HG03520 (cell line): Measurements from ENCODE around the gene PPP1R1B.
"Not testable (repeated sequence)": the region's sequence is repeated elsewhere in the genome, so short reads cannot be mapped to it uniquely, and the experiment has no call there.

ENCODE experiments used
- ATAC-seq: cut with Tn5 transposase; IDR thresholded peaks from one replicate; pipeline ENCODE4 v1.9.1; 2021; ENCODE audit warnings: mild to moderate bottlenecking, moderate library complexity; ENCODE audit not compliant: unreplicated experiment

Gene PPP1R1B

GRCh38 chr17:39626171-39627046 is at the start of gene PPP1R1B:
TSS of gene PPP1R1B (plus strand) at chr17:39626952. CDS start at chr17:39627393, 441 bp downstream.
- ATAC-seq: no peak

GRCh38 chr17:39578272-39578671 is 48.5 kb upstream of the PPP1R1B start:
- no peak for ATAC-seq

GRCh38 chr17:39579318-39580081 is 47.3 kb upstream of the PPP1R1B start:
- ATAC-seq: no peak

- ATAC-seq: no peak
Measured at GRCh38 chr17:39580082-39580468, 46.7 kb upstream of the PPP1R1B start.

- no peak for ATAC-seq
Measured at GRCh38 chr17:39581071-39581758, 45.5 kb upstream of the PPP1R1B start.

- ATAC-seq: no peak
Measured at GRCh38 chr17:39581759-39582085, 45.0 kb upstream of the PPP1R1B start.

GRCh38 chr17:39582658-39583057 is 44.1 kb upstream of the PPP1R1B start:
- no peak for ATAC-seq

- not testable (repeated sequence) for ATAC-seq
Measured at GRCh38 chr17:39590180-39590579, 36.6 kb upstream of the PPP1R1B start.

- no peak for ATAC-seq
Measured at GRCh38 chr17:39591958-39592954, 34.5 kb upstream of the PPP1R1B start.

- no peak for ATAC-seq
Measured at GRCh38 chr17:39593371-39593770, 33.4 kb upstream of the PPP1R1B start.

GRCh38 chr17:39595294-39595693 is 31.5 kb upstream of the PPP1R1B start:
- ATAC-seq: no peak

- ATAC-seq: no peak
Measured at GRCh38 chr17:39595928-39596510, 30.7 kb upstream of the PPP1R1B start.

GRCh38 chr17:39596543-39597267 is 30.0 kb upstream of the PPP1R1B start:
- no peak for ATAC-seq

GRCh38 chr17:39597372-39598046 is 29.2 kb upstream of the PPP1R1B start:
- ATAC-seq: no peak

- no peak for ATAC-seq
Measured at GRCh38 chr17:39598047-39598481, 28.7 kb upstream of the PPP1R1B start.

GRCh38 chr17:39598630-39599003 is 28.1 kb upstream of the PPP1R1B start:
- ATAC-seq: no peak

GRCh38 chr17:39599004-39599664 is 27.6 kb upstream of the PPP1R1B start:
- no peak for ATAC-seq

- ATAC-seq: no peak
Measured at GRCh38 chr17:39599665-39600231, 27.0 kb upstream of the PPP1R1B start.
